C4-2B (cell line): Measurements from ENCODE around the gene TJP3.

Source experiments
- H3K27ac ChIP-seq: fragments of 450-650 bp; 2 replicates; pipeline ENCODE4 v1.5.1; 2017
- CTCF ChIP-seq: fragments of 450-650 bp; conservative IDR thresholded peaks from 2 replicates; pipeline ENCODE4 v1.5.1; 2017; ENCODE audit warnings: mild to moderate bottlenecking
- ZFX ChIP-seq: fragments of 450-650 bp; IDR thresholded peaks from 2 replicates; pipeline ENCODE4 v1.6.1; 2017

The TJP3 gene

GRCh38 chr19:3790209-3790734 is 82.1 kb downstream of the TJP3 start:
- TF ChIP-seq ZFX = no peak
- TF ChIP-seq CTCF = no peak

GRCh38 chr19:3790941-3791340 is 82.8 kb downstream of the TJP3 start:
- no peak overlapping the region for H3K27ac ChIP-seq
- TF ChIP-seq CTCF (no peak), ZFX (no peak)

More at GRCh38 chr19:3790209-3790734, 82.1 kb downstream of the TJP3 start:
- no peak overlapping the region for H3K27ac ChIP-seq

- H3K27ac ChIP-seq = no peak overlapping the region
- no peak for TF ChIP-seq CTCF
- TF ChIP-seq ZFX = no peak
Observed at GRCh38 chr19:3792114-3792513, 83.9 kb downstream of the TJP3 start.

- TF ChIP-seq ZFX = no peak
- TF ChIP-seq CTCF = no peak
- H3K27ac ChIP-seq = no peak overlapping the region
Observed at GRCh38 chr19:3793799-3794198, 85.6 kb downstream of the TJP3 start.

GRCh38 chr19:3796358-3796757 is 88.2 kb downstream of the TJP3 start:
- H3K27ac ChIP-seq = no peak overlapping the region
- TF ChIP-seq CTCF = no peak
- no peak for TF ChIP-seq ZFX

GRCh38 chr19:3798137-3798536 is 90.0 kb downstream of the TJP3 start:
- TF ChIP-seq ZFX = no peak
- TF ChIP-seq CTCF = no peak
- no peak overlapping the region for H3K27ac ChIP-seq
